ENCODE results near the gene VPS18.

The VPS18 gene

GRCh38 chr15:40891810-40892446 lies 2.3 kb upstream of the VPS18 start:
- H3K4me3 ChIP-seq (ENCODE audit: control insufficient read depth, low read depth, low read length) = no peak overlapping the region
- TF ChIP-seq, protein P1, sequence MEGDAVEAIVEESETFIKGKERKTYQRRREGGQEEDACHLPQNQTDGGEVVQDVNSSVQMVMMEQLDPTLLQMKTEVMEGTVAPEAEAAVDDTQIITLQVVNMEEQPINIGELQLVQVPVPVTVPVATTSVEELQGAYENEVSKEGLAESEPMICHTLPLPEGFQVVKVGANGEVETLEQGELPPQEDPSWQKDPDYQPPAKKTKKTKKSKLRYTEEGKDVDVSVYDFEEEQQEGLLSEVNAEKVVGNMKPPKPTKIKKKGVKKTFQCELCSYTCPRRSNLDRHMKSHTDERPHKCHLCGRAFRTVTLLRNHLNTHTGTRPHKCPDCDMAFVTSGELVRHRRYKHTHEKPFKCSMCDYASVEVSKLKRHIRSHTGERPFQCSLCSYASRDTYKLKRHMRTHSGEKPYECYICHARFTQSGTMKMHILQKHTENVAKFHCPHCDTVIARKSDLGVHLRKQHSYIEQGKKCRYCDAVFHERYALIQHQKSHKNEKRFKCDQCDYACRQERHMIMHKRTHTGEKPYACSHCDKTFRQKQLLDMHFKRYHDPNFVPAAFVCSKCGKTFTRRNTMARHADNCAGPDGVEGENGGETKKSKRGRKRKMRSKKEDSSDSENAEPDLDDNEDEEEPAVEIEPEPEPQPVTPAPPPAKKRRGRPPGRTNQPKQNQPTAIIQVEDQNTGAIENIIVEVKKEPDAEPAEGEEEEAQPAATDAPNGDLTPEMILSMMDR (conservative IDR thresholded peaks at IDR 0.05; ENCODE audit: control insufficient read depth, insufficient read depth, low read depth, low read length) = peak; percentile 61
- peak; percentile 46 for DNase-seq (ENCODE audit: low read depth)

DNA sequence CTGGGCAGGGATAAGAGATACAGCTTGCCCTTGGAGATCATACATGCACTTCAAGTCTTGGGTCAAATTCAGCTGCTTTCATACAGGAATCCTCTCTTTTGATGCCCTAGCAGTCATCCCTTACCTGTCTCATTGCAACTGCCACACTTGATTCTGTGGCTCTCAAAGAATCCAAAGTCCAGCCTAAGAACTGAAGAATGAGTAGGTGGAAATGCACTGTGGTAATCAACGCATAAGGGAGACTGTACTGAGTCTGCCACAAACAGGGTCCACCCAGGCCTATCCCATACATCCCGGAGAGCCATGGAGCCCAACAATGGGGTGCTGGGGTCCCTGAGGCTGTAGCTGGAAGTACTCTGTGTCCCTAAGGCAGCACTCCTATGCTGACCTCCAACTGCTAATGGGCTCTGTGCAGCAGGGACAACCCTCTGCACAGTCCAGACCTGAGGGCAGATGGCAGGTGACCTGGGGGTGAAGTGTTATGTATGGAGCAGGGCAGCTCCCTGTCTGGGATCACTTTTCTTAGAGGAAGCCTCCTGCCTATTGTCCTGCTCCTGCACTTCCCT lies 1.7 kb upstream of the VPS18 start:
- DNase-seq (ENCODE audit: low read depth) = no peak
- TF ChIP-seq, protein P1 (conservative IDR thresholded peaks at IDR 0.05; ENCODE audit: control insufficient read depth, insufficient read depth, low read depth, low read length) = no peak
- no peak overlapping the region for H3K4me3 ChIP-seq (ENCODE audit: control insufficient read depth, low read depth, low read length)

DNA sequence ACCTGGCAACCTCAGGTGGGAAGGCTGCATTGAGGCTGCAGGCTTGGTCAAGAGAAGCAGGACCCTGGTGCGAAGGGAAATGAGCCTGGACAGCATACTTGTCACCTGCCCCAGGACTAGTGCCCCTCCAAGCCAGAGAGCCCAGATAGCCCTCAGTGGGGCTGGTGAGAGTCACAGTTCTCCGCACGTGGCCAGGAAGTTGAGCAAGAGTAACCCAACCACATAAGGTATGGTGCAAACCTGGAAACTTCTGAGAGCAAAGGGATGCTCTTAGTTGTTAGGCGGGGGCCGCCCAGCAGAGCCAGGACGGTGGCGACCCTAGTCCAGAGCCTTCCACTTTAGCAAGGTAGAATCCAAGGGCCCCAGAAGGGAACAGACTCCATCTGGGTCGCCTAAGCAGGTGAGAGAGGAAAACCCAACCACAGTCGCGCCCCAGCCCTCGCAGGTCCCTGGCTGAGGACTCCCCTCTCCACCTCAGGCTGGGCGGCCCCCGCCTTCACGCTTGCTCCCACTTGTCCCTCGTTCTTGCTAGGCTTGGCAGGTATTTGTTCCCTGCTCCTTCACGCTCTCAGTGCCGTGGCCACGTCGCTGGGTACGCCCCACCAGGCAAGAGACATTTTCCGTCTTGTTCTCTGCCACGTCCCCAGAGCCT lies 1.1 kb upstream of the VPS18 start:
- TF ChIP-seq, protein P1 (conservative IDR thresholded peaks at IDR 0.05; ENCODE audit: control insufficient read depth, insufficient read depth, low read depth, low read length) = no peak
- no peak for DNase-seq (ENCODE audit: low read depth)
- no peak overlapping the region for H3K4me3 ChIP-seq (ENCODE audit: control insufficient read depth, low read depth, low read length)

DNA sequence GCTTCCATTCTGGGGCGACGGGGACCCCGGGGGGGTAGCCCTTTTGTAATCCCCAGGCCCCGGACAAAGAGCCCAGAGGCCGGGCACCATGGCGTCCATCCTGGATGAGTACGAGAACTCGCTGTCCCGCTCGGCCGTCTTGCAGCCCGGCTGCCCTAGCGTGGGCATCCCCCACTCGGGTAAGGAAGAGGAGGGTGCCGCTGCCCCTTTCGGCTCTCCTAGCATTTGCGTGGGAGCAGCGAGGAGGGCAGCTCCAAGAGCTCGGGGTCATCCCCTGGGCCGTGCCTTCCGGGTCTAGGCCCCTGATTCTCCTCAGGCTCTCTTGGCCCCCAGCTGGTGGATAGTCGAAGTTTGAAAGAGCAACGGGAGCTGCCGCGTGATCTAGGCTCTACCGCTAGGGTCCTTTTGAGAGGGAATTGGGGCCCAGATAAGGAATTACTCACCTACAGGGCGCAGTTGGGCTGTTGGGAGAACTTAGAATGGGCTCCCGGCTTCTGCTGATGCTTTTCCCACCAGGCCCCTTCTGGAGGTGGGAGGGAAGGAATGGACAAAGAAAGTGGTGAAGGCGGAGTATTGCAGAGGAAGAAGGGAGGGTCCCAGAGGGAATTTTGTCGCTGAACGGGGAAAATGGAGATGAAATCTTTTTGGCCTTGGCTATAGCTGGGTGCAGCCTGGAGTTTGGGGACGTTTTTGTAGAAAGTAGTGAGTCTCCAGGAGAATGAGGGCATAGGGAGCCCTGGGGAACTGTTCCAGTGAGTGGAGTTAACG lies 615 bp downstream of the VPS18 start:
- TF ChIP-seq, protein P1 (conservative IDR thresholded peaks at IDR 0.05; ENCODE audit: control insufficient read depth, insufficient read depth, low read depth, low read length) = peak; percentile 55
- peak; percentile 80 for DNase-seq (ENCODE audit: low read depth)

GRCh38 chr15:40899536-40900207 lies 5.4 kb downstream of the VPS18 start:
- TF ChIP-seq, protein P1 (conservative IDR thresholded peaks at IDR 0.05; ENCODE audit: control insufficient read depth, insufficient read depth, low read depth, low read length) = no peak
- no peak overlapping the region for H3K4me3 ChIP-seq (ENCODE audit: control insufficient read depth, low read depth, low read length)
- no peak for DNase-seq (ENCODE audit: low read depth)

More for the DNA sequence above, 615 bp downstream of the VPS18 start:
- H3K4me3 ChIP-seq (ENCODE audit: control insufficient read depth, low read depth, low read length) = peak overlapping the region; percentile 94
